Measurements from ENCODE around the gene PSEN2.

The PSEN2 gene

GRCh38 chr1:226874579-226875425, 4.4 kb downstream of the PSEN2 start:
- TF ChIP-seq, protein P1, sequence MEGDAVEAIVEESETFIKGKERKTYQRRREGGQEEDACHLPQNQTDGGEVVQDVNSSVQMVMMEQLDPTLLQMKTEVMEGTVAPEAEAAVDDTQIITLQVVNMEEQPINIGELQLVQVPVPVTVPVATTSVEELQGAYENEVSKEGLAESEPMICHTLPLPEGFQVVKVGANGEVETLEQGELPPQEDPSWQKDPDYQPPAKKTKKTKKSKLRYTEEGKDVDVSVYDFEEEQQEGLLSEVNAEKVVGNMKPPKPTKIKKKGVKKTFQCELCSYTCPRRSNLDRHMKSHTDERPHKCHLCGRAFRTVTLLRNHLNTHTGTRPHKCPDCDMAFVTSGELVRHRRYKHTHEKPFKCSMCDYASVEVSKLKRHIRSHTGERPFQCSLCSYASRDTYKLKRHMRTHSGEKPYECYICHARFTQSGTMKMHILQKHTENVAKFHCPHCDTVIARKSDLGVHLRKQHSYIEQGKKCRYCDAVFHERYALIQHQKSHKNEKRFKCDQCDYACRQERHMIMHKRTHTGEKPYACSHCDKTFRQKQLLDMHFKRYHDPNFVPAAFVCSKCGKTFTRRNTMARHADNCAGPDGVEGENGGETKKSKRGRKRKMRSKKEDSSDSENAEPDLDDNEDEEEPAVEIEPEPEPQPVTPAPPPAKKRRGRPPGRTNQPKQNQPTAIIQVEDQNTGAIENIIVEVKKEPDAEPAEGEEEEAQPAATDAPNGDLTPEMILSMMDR (IDR thresholded peaks at IDR 0.05; ENCODE audit: borderline replicate concordance, insufficient read depth, low read depth, low read length): no peak
- H3K4me3 ChIP-seq (ENCODE audit: low read depth, low read length): no peak overlapping the region

DNA sequence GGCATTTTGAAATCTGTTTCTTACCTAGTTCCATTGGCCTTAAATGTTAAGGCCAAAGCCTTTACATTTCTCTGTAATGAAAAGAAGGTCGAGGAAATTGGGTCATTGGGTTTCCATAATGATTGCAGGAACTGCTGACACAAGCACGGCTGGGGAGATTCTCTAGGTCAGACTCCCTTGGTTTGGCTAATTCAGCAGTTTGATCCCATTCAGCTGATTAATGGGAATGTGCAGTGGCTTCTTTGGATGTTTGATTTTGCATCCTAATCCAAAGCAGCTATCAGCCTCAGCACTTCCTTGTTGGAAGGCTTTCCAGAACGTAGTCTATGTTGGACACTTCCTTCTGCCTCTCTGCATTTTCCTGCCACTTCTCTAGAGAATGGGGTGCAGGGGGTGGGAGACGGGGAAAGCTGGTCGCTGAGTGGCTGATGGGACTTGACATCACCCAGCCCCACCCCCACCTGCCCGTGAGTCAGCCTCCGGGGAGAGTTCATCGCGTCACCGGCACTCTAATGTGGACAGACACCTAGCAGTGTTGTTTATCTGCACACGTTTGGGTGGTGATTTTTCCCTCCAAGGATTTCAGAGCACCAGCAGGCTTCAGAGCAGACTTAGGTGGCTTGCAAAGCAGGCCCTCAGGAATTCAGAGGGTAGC, 5.4 kb downstream of the PSEN2 start:
- TF ChIP-seq, protein P1 (IDR thresholded peaks at IDR 0.05; ENCODE audit: borderline replicate concordance, insufficient read depth, low read depth, low read length): no peak
- H3K4me3 ChIP-seq (ENCODE audit: low read depth, low read length): no peak overlapping the region

DNA sequence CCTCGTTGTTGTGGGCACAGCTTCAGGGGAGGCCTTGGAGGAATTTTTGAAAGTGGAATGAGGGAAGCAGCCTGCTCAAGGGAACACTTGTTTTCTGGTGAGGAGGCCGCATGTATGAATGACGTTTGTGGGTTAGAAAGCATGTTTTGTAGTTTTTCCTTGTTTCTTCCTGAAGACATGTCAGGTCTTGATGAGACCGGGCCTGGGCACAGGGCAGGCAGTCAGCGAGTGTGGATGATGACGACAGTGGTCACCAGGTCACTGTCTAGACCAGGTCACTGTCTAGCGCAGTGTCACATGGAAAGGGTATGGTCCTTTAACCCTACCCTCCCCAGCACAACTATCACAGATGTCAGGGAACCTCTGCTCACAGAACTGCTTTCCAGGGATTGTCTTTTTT, 7.3 kb downstream of the PSEN2 start:
- TF ChIP-seq, protein P1 (IDR thresholded peaks at IDR 0.05; ENCODE audit: borderline replicate concordance, insufficient read depth, low read depth, low read length): no peak
- H3K4me3 ChIP-seq (ENCODE audit: low read depth, low read length): no peak overlapping the region

GRCh38 chr1:226880372-226881287, 10.2 kb downstream of the PSEN2 start:
- TF ChIP-seq, protein P1 (IDR thresholded peaks at IDR 0.05; ENCODE audit: borderline replicate concordance, insufficient read depth, low read depth, low read length): no peak
- no peak overlapping the region for H3K4me3 ChIP-seq (ENCODE audit: low read depth, low read length)

- H3K4me3 ChIP-seq (ENCODE audit: low read depth, low read length): no peak overlapping the region
- TF ChIP-seq, protein P1 (IDR thresholded peaks at IDR 0.05; ENCODE audit: borderline replicate concordance, insufficient read depth, low read depth, low read length): no peak
These were observed 11.2 kb downstream of the PSEN2 start for GRCh38 chr1:226881515-226882185.

GRCh38 chr1:226882187-226882586, 11.8 kb downstream of the PSEN2 start:
- H3K4me3 ChIP-seq (ENCODE audit: low read depth, low read length): no peak overlapping the region
- TF ChIP-seq, protein P1 (IDR thresholded peaks at IDR 0.05; ENCODE audit: borderline replicate concordance, insufficient read depth, low read depth, low read length): no peak
